ENCODE data around the gene SLC5A3.

DNA sequence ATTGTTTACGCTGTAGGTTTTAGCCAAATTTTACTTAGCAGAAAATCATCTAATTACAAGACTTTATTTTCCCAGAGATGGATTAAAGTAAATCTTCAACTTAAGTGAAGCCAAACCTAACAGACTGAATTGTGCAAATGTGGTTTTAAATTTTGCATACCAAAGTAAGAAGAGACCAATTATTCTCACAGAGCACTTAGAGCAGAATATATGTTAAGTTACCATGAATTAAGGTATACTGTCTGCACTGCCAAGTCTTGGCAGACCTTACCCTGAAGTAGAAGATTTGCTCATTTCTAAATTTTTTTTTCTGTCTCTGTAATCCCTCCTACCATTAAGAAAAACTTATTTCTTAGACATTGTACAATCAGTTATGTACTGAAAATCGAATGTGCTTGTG, 24.1 kb downstream of the SLC5A3 start:
- no peak for TF ChIP-seq CTCF (IDR thresholded peaks at IDR 0.05)
- TF ChIP-seq POLR2A (IDR thresholded peaks at IDR 0.05), result no peak
